Mucosa of stomach (tissue), 1 donor: ENCODE results near the gene MALL.
"Not testable (repeated sequence)": the region's sequence is repeated elsewhere in the genome, so short reads cannot be mapped to it uniquely, and the experiment has no call there.

Source experiments
- H3K27me3 ChIP-seq: one replicate; pipeline ENCODE4 v1.7.0; 2013; ENCODE audit warnings: mild to moderate bottlenecking, low read length; ENCODE audit not compliant: control insufficient read depth, insufficient read depth
- H3K36me3 ChIP-seq: one replicate; pipeline ENCODE4 v1.7.0; 2013; ENCODE audit warnings: low read length; ENCODE audit not compliant: control insufficient read depth, insufficient read depth
- H3K4me1 ChIP-seq: one replicate; pipeline ENCODE4 v1.7.0; 2013; ENCODE audit warnings: mild to moderate bottlenecking, low read length; ENCODE audit not compliant: control insufficient read depth, insufficient read depth
- H3K4me3 ChIP-seq: one replicate; pipeline ENCODE4 v1.7.0; 2013; ENCODE audit warnings: low read length
- H3K9ac ChIP-seq: one replicate; pipeline ENCODE4 v1.7.0; 2013; ENCODE audit warnings: mild to moderate bottlenecking, low read length, moderate library complexity
- H3K9me3 ChIP-seq: one replicate; pipeline ENCODE4 v1.7.0; 2013; ENCODE audit warnings: mild to moderate bottlenecking, low read length, moderate library complexity; ENCODE audit not compliant: control insufficient read depth
- donor health status: Pancreatic carcinoma.

MALL gene

DNA sequence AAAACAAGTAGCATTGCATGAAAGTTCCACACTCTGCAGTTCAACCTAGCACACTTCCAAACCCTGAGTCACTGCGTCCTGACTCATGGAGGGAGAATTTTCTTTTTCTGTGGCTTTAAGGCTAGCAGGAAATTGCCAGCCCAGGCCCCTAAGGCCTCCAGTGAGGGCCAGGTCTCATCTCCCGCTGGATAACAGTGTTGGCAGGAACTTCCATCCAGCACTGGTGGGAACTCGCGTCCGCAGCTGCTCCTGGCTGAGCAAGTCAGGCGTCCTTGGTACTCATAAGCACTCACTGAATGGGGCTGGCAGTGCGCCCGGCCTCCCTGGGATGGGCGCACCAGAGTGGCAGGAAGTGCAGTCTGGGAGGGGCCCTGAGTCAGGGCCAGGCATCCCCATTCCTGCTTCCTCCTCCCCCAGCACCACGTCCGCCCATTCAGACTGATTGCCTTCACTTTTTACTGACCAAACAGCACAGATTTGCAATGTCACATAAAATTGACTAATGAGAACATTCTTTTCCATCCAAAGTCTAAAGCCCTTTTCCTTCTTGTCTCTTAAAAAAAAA, 14.3 kb downstream of the MALL start:
- no peaks in the 10 kb centered on the region for H3K9me3 ChIP-seq
- H3K27me3 ChIP-seq: no peaks in the 10 kb centered on the region
- peaks cover 66% of the 10 kb centered on the region for H3K4me1 ChIP-seq
- H3K9ac ChIP-seq: peak overlapping the region; percentile 36
- no peak overlapping the region for H3K4me3 ChIP-seq
- H3K36me3 ChIP-seq: no peaks in the 10 kb centered on the region

DNA sequence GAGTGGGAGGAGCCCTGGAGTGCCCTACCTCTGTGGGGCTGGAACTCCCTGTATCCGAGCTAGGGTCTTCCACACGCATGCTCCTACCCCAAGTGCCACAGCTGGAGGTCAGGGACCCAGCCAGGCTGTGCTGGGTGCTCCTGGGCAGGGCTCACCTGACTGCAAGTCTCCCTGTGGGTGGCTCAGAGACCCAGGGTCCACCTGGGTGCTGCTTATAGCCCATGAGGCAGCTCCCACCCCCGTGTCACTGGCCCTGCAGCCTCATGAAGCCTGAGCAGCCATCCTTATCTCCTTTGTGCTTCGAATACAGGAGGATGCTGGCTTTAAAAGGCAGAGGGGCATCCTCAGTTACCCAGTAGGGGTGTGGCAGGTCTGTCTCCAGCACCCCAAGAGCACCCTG, 14.7 kb downstream of the MALL start:
- H3K27me3 ChIP-seq, H3K4me3 ChIP-seq, H3K36me3 ChIP-seq, H3K9me3 ChIP-seq: not testable (repeated sequence)
- H3K9ac ChIP-seq: peak overlapping the region; percentile 36
- peaks cover 64% of the 10 kb centered on the region for H3K4me1 ChIP-seq

DNA sequence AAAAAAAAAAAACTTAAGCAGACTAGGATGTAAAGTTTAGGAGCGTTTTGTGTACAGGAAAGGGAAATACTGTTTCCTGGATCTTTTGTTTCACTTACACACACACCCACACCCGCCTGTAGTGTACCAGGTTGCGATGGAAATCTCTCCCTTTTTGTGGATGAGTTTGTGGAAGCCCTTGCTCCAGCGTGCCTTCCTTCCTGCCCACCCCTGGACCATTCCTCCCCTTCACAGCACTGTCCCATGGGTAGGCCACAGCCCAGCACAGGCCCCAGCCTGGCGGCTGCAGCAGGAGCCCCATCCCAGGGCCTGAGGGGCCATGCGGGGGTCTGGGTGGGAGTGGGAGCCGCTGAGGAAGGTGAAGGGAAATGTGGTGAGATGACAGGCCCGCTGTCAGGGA, 15.1 kb downstream of the MALL start:
- Histone ChIP-seq H3K4me3 (no peak overlapping the region), H3K9ac (no peak overlapping the region), H3K4me1 (peaks cover 60% of the 10 kb centered on the region), H3K36me3 (no peaks in the 10 kb centered on the region), H3K27me3 (no peaks in the 10 kb centered on the region), H3K9me3 (no peaks in the 10 kb centered on the region)

DNA sequence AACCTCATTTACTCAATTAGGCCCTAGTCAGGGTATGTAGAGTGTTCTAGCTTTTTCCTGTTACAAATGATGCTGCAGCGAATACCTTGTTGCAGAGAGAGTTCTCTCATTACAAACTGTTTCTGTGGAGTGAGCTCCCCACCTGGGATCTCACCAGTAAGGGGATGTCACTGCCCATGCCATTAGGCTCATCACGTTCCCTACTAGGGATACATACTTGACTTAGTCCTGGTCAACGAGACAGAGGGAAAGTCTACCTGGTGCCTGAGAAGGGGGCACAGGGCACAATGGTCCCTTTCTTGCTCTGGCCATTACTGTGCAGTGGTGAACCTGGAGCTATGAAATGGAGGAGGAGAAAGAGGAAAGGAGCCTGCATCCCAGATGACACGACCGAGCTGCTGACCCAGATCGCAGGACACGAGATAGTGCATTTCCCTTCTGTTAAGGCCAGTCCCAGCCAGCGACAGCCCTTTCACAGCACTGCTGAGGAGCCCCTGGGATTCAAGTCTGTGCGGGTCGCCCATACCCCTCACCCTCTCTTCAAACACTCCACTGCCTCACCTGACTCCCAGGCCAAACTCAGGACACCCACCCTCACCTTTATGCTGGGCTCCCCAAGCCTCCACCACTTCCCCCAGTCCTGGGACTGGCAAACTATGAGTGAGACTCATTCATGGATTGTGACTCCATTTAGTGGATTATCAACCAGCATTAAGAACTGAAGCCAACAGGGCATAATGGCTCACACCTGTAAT, 16.0 kb downstream of the MALL start:
- Histone ChIP-seq H3K9ac (no peak overlapping the region), H3K36me3 (no peaks in the 10 kb centered on the region), H3K4me3 (no peak overlapping the region), H3K4me1 (peaks cover 56% of the 10 kb centered on the region), H3K27me3 (no peaks in the 10 kb centered on the region), H3K9me3 (no peaks in the 10 kb centered on the region)

- no peaks in the 10 kb centered on the region for H3K9me3 ChIP-seq
- H3K4me1 ChIP-seq: peaks cover 50% of the 10 kb centered on the region
- no peak overlapping the region for H3K9ac ChIP-seq
- H3K27me3 ChIP-seq: no peaks in the 10 kb centered on the region
- no peak overlapping the region for H3K4me3 ChIP-seq
- no peaks in the 10 kb centered on the region for H3K36me3 ChIP-seq
Observed at GRCh38 chr2:110099038-110099425, 16.6 kb downstream of the MALL start.

GRCh38 chr2:110097506-110098220, 18.0 kb downstream of the MALL start:
- peaks cover 37% of the 10 kb centered on the region for H3K4me1 ChIP-seq
- H3K4me3 ChIP-seq: no peak overlapping the region
- no peaks in the 10 kb centered on the region for H3K9me3 ChIP-seq
- no peaks in the 10 kb centered on the region for H3K27me3 ChIP-seq
- H3K36me3 ChIP-seq: no peaks in the 10 kb centered on the region
- H3K9ac ChIP-seq: no peak overlapping the region

DNA sequence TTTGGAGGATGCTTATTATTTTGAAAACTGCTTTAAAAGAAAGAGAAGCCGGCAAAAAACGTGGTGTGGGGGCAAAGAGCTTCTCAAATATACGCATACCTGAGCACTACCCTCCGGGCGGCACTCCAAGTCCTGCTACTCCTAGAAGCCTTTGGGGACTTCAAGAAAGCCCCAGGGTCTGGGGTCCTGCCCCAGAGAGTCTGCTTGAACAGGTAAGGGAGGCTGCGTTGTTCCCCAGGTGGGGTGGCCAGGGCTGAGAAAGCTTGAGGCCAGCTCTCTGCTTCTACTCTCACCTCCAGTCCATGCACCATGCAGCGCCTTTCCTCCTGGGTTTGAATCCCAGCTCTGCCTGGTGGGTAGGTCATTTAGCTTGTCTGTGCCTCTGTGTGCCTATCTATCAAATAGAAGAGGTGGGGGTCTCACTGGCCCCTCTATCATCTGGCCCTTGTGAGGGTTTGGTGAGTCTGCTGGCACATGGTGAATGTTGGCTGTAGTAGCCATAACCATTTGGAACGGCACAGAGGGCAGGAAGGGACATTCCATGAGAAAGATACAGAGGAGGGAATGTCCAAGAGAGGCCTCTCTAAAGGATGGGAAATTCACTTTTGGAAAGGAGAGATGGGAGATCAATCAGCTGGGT, 19.5 kb downstream of the MALL start:
- H3K27me3 ChIP-seq: no peaks in the 10 kb centered on the region
- no peaks in the 10 kb centered on the region for H3K9me3 ChIP-seq
- peaks cover 21% of the 10 kb centered on the region for H3K4me1 ChIP-seq
- no peak overlapping the region for H3K9ac ChIP-seq
- H3K4me3 ChIP-seq: no peak overlapping the region
- H3K36me3 ChIP-seq: no peaks in the 10 kb centered on the region

DNA sequence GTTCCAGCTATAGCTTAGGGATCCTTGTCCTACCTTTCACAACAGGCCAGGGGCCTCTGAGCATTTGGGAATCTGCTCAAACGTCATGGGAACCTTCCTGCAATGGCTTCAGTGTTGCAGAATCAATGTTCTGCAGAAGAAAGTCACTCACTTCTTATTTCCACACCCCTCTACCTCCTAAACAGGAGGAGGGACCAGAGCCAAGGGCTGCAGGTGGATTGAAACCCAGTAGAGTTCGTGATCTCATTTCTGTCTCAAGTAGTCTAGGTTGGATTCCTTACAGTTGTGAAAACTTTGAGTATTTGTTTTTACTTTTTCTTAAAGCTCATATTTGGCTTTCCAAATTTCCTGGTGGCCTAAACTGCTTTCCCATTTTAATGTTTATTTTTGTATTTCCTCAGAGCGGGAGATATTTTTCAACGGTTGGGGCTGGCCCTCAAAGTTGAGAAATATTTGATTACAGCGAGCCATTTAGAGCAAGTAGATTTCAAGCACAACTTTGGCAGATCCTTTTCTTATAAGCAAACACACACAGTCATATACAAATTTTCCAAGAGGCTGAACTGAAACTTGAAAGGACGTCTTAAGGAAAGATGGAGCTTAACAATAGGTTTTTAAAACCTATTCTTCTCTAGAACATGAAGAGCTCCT, 20.6 kb downstream of the MALL start:
- H3K4me3 ChIP-seq, H3K9me3 ChIP-seq, H3K27me3 ChIP-seq, H3K9ac ChIP-seq, H3K36me3 ChIP-seq: not testable (repeated sequence)
- peaks cover 13% of the 10 kb centered on the region for H3K4me1 ChIP-seq

GRCh38 chr2:110093924-110094323, 21.7 kb downstream of the MALL start:
- H3K9me3 ChIP-seq, H3K4me3 ChIP-seq, H3K9ac ChIP-seq, H3K36me3 ChIP-seq, H3K27me3 ChIP-seq: not testable (repeated sequence)
- H3K4me1 ChIP-seq: peaks cover 13% of the 10 kb centered on the region

DNA sequence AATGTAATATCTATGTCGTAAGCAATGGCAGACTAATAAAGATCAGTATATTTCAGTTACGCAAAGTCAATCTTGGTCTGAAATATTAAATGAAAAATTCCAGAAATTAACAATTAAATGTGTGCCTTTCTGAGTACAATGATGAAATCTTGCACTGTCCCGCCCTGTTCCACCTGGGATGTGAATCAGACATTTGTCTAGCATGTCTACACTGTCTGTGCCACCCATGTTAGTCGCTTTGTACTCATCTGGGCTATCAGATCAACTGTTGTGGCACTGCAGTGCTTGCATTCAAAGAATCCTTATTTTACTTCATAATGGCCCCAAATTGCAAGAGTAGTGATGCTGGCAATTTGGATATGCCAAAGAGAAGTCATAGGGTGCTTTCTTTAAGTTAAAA, 25.5 kb downstream of the MALL start:
- not testable (repeated sequence) for H3K4me3 ChIP-seq

DNA sequence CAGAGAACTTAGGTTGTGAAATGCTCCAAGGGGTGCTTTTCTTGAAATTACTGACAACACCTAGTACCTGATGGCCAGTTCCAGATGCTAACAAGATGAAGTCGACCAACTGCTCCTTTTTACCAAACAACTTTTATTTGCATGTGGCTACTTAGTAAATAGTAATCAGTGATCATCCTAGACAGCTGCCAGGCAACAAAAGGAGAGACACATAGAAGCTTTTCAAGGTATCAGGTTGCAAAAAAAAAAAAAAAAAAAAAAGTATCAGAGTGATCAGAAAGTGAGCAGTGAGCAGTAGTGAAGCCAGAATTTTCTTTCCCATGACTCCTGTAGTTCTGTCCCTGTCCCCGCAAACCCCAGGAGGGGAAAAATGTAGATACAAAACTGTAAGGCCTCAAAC, 31.9 kb downstream of the MALL start:
- not testable (repeated sequence) for H3K27me3 ChIP-seq, H3K4me1 ChIP-seq, H3K9ac ChIP-seq, H3K9me3 ChIP-seq, H3K4me3 ChIP-seq, H3K36me3 ChIP-seq

More for the DNA sequence above, 25.5 kb downstream of the MALL start:
- H3K9me3 ChIP-seq, H3K9ac ChIP-seq, H3K27me3 ChIP-seq, H3K4me1 ChIP-seq, H3K36me3 ChIP-seq: not testable (repeated sequence)

GRCh38 chr2:110083162-110083561, 32.5 kb downstream of the MALL start:
- not testable (repeated sequence) for H3K36me3 ChIP-seq, H3K9ac ChIP-seq, H3K4me3 ChIP-seq, H3K9me3 ChIP-seq, H3K27me3 ChIP-seq, H3K4me1 ChIP-seq
